Mucosa of descending colon (tissue), 3 donors: ENCODE data around the gene PKP1. TPM values are rescaled to one million over a fixed set of nuclear protein-coding genes. Genes with fewer than 3 reads are reported as not detected.

ENCODE experiments used
- ATAC-seq: fragments of 200-7000 bp; cut with Tn5 transposase; one replicate; pipeline ENCODE4 v1.9.1; 2020; ENCODE audit warnings: mild to moderate bottlenecking, moderate library complexity
- DNase-seq, 3 donors: peaks; one replicate each; pipeline ENCODE4 v3.0.0-alpha.2; 2020
- H3K36me3 ChIP-seq: fragments of 200-600 bp; one replicate; pipeline ENCODE4 v1.8.0; 2021; ENCODE audit warnings: low read depth, mild to moderate bottlenecking
- H3K4me1 ChIP-seq: fragments of 200-600 bp; one replicate; pipeline ENCODE4 v1.8.0; 2021; ENCODE audit warnings: low read depth, mild to moderate bottlenecking
- H3K4me3 ChIP-seq: fragments of 200-600 bp; one replicate; pipeline ENCODE4 v1.8.0; 2021; ENCODE audit warnings: mild to moderate bottlenecking
- H3K9me3 ChIP-seq: fragments of 200-600 bp; one replicate; pipeline ENCODE4 v1.8.0; 2021; ENCODE audit warnings: mild to moderate bottlenecking
- intact Hi-C, 2 donors: fragments of 100-400 bp; cut with DNase I in 1 of 2; cut with micrococcal nuclease in 1 of 2; formaldehyde crosslinking; loops; one replicate each; pipeline versions ENCODE4 v1.11.0 to v1.11.1; 2022; cut with DNase I, micrococcal nuclease
- total RNA-seq, 3 donors: library from RNA; stranded (reverse); fragmentation: NEBNext Ultra II Directional in 2 of 3; extraction: Animal tissue kit (Norgen Biotek cat#: 25700) in 2 of 3; gene quantifications; one replicate each; pipeline versions ENCODE4 v1.2.1 to v1.2.4, GENCODE V29; 2021 to 2023
- TF ChIP-seq, protein P1 (sequence below): fragments of 200-600 bp; IDR thresholded peaks from one replicate; pipeline ENCODE4 v1.8.0; 2022; ENCODE audit warnings: antibody characterized with exemption, mild to moderate bottlenecking
- donor health status: DM: no; HTN: no; CAD: no; lungs with moderate emphysema.
- donor health status: DM: no; HTN: no; CAD: no.
- donor health status: DM: no; HTN: yes; CAD: no.

Gene PKP1
- total RNA-seq, 3 donors from 2014 or later: 0.27 to 0.41 TPM; not detected in 1

- Histone ChIP-seq H3K4me3 (no peak overlapping the region), H3K36me3 (no peaks in the 10 kb centered on the region), H3K4me1 (peaks cover 10% of the 10 kb centered on the region), H3K9me3 (no peaks in the 10 kb centered on the region)
- TF ChIP-seq, protein P1, sequence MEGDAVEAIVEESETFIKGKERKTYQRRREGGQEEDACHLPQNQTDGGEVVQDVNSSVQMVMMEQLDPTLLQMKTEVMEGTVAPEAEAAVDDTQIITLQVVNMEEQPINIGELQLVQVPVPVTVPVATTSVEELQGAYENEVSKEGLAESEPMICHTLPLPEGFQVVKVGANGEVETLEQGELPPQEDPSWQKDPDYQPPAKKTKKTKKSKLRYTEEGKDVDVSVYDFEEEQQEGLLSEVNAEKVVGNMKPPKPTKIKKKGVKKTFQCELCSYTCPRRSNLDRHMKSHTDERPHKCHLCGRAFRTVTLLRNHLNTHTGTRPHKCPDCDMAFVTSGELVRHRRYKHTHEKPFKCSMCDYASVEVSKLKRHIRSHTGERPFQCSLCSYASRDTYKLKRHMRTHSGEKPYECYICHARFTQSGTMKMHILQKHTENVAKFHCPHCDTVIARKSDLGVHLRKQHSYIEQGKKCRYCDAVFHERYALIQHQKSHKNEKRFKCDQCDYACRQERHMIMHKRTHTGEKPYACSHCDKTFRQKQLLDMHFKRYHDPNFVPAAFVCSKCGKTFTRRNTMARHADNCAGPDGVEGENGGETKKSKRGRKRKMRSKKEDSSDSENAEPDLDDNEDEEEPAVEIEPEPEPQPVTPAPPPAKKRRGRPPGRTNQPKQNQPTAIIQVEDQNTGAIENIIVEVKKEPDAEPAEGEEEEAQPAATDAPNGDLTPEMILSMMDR: no peak
- intact Hi-C loops: no loop called here
- no peak for DNase-seq
- no peak for ATAC-seq
These were observed 3.1 kb downstream of the PKP1 start for GRCh38 chr1:201286445-201286844.

GRCh38 chr1:201288007-201288406 lies 4.7 kb downstream of the PKP1 start:
- H3K9me3 ChIP-seq: no peaks in the 10 kb centered on the region
- peaks cover 9% of the 10 kb centered on the region for H3K4me1 ChIP-seq
- TF ChIP-seq, protein P1: no peak
- no peak overlapping the region for H3K4me3 ChIP-seq
- H3K36me3 ChIP-seq: no peaks in the 10 kb centered on the region
- intact Hi-C loops: no loop called here
- ATAC-seq (no peak), DNase-seq (no peak)

DNA sequence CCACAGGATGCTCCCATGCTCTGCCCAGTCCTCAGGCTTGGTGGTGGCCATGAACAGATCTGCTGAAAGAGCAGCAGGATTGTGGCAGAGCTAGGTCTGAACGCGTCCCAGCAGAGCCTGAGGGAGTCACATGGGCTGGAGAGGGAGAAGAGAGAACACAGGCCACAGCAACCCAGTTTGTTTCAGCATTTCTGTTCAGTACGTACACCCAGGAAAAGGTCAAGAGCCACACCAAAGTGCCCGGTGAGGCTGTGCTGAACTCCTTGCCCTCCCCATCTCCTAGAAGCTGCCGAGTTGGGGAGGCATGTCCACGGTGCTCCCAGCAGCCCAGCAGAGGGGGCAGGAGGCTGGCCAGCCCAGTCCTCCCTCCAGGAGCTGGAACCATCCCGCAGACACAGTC lies 5.5 kb downstream of the PKP1 start:
- TF ChIP-seq, protein P1: no peak
- DNase-seq (no peak), ATAC-seq (no peak)
- Histone ChIP-seq H3K36me3 (no peaks in the 10 kb centered on the region), H3K4me1 (peaks cover under 1% of the 10 kb centered on the region), H3K4me3 (no peak overlapping the region), H3K9me3 (no peaks in the 10 kb centered on the region)
- intact Hi-C loops: no loop called here

GRCh38 chr1:201290551-201290950 lies 7.2 kb downstream of the PKP1 start:
- intact Hi-C loops: no loop called here
- Histone ChIP-seq H3K4me3 (no peak overlapping the region), H3K9me3 (no peaks in the 10 kb centered on the region), H3K36me3 (no peaks in the 10 kb centered on the region), H3K4me1 (no peaks in the 10 kb centered on the region)
- DNase-seq (no peak), ATAC-seq (no peak)
- TF ChIP-seq, protein P1: no peak

GRCh38 chr1:201291916-201292315 lies 8.6 kb downstream of the PKP1 start:
- no peak for DNase-seq
- Histone ChIP-seq H3K4me1 (no peaks in the 10 kb centered on the region), H3K4me3 (no peak overlapping the region), H3K9me3 (no peaks in the 10 kb centered on the region), H3K36me3 (no peaks in the 10 kb centered on the region)
- ATAC-seq: peak; percentile 65
- intact Hi-C loops: no loop called here
- TF ChIP-seq, protein P1: no peak

DNA sequence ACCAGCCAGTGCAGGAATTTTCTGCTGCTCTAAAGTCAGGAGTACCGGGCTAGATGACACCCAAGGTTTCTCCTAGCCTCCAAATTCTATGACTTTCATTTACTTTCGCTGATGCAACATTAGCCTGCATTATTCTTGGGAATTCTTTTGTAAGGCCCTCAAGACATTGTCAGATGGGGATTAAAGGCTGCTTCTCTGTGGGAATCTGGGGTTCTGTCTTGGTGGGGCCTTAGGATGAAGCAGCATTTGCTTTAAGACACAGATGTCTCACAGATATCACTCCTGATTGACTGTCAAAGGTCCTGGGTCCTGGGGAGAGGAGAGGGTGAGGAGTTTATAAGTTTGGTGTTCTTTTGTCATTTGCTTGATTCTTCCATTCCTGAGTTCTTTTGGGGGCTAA lies 11.6 kb downstream of the PKP1 start:
- Histone ChIP-seq H3K4me3 (no peak overlapping the region), H3K4me1 (peaks cover 12% of the 10 kb centered on the region), H3K9me3 (no peaks in the 10 kb centered on the region), H3K36me3 (no peaks in the 10 kb centered on the region)
- no peak for ATAC-seq
- intact Hi-C loops: no loop called here
- TF ChIP-seq, protein P1: no peak
- no peak for DNase-seq
